OCI-LY3 (cell line): ENCODE results near the gene PACS2.

ENCODE experiments used
- CTCF ChIP-seq: fragments of 200-600, 300-600 bp; sonication (generic); IDR thresholded peaks from 2 replicates; pipeline ENCODE4 v1.5.1; 2014; ENCODE audit warnings: antibody characterized with exemption, low read length, low read depth
- EZH2phosphoT487 ChIP-seq: fragments of 200-600 bp; shearing (Covaris generic); IDR thresholded peaks from 2 replicates; pipeline ENCODE4 v1.6.1; 2018; ENCODE audit warnings: antibody characterized with exemption, mixed run types, low read depth

- TF ChIP-seq CTCF (no peak), EZH2phosphoT487 (no peak)
Observed at GRCh38 chr14:105351410-105351809, 36.9 kb downstream of the PACS2 start.
